HG03097 (cell line): ENCODE measurements around the gene SZRD1.

Experiments
- ATAC-seq: cut with Tn5 transposase; IDR thresholded peaks from one replicate; pipeline ENCODE4 v1.9.1; 2021; ENCODE audit not compliant: unreplicated experiment, low FRiP score

Gene SZRD1

DNA sequence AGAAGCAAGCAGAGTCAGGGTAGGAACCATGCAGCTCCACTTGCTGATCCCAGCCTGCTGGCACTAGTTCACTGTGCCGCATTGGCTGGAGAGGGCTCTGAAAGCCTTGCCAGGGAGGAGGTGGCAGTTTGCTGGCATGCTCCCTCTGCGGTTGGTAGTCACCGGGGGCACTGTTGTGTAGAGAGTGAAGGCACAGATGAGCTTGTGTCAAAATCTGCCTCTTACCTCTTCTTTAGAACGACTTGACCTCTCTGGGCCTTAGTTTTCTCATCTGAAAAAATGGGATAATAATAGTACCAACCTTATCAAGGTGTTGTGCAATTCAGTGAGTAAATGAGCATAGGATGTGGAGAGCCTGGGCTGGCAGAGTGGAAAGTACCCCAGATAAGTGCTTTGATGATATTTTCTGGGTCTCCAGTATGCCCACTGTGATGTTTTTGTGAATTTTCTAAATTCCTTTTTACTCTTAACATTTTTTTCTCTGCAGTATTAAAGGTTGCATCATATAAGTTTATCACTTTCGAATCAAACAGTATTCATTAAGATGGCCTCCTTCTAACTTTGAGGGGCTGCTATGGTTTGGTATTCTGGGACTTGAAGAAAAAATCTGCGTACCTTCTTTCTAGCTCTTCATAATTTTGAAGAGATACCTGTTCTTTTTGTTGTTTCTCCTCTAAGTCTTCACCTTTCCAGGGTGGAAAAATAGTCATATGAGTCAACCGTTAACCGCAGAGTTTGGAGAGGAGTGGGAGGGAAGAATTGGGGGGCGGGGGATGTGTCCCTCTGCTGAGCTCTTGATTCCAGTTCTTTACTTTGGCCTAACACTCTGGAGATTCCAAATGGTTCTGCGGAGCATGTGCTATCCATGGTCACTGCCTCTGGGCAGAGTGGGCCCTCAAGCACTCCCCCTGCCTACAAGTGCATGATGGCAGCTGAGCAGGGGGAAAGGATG, 26.8 kb downstream of the SZRD1 start:
- no peak for ATAC-seq

DNA sequence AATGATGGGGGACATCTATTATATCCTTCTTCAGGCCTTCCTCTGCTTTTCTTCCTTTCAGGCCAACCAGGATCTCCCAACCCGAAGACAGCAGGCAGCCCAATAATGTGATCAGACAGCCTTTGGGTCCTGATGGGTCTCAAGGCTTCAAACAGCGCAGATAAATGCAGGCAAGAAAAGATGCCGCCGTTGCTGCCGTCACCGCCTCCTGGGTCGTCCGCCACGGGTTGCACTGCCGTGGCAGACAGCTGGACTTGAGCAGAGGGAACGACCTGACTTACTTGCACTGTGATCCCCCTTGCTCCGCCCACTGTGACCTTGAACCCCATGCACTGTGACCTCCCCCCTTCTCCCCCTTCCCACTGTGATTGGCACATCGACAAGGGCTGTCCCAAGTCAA, 27.9 kb downstream of the SZRD1 start:
- no peak for ATAC-seq

DNA sequence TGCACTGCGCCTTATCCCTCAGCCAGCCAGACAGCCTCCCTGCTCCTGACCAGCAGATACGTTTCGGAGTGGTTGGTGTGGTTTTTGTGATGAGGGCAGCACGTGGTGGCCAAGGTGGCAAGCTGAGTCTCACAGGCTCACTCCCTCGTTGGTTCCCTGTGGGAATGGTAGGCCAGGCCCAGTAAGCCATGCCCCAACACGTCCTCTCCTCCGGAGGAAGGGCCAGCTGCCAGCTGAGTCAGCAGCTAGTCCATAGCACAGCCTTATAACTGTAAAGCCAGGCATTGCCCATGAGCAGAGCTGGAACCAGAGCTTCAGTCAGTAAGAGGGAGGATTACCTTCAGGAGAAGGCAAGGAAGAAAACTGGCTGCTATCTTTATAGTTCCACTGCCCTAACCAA, 29.5 kb downstream of the SZRD1 start:
- ATAC-seq, result no peak

DNA sequence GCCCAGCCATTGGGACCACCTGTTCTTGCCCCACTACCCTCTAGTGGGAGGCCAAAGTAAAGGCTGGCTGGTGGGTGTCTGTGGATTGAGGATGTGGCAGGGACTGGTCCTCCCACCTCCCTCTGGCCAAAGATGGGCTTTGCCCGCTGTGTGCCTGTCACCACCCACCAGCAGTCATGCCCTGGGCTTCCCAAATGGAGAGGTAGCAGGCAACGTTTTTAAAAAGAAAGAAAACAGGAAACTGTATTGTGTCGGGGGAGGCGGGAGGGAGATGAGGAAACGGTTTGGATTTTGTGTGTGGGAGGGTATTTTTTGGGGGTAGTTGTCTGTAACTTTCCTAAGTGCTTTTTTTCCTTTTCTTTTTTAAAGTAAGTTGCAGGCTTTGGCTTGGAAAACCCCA, 30.1 kb downstream of the SZRD1 start:
- no peak for ATAC-seq

DNA sequence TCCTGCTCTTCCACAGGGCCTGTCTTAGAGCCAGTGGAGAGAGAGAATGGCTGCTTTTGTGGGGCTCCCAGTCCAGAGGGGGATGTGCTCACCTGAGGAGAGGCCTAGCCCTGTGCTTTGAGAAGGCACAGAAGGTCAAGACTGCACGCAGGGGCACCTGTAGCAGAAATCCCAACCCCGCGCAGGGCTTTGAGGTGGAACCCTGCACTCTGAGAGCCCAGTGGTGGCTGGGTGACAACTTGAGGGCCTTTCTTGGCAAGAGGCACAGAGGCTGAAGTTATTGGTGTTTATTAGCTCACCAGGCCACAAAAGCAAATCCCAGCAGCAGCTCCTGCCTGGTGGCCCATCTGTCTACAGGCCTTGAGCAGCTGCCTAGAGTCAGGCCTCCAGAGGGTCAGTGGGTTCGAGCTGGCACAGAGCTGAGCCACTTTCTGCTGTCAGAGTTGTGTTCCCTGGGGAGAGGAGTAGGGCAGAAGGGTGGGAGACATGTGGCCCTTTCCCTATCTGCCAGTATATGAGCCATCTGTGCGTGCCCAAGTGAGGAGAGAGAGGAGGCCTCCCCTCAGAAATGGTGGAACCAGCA, 31.4 kb downstream of the SZRD1 start:
- no peak for ATAC-seq

DNA sequence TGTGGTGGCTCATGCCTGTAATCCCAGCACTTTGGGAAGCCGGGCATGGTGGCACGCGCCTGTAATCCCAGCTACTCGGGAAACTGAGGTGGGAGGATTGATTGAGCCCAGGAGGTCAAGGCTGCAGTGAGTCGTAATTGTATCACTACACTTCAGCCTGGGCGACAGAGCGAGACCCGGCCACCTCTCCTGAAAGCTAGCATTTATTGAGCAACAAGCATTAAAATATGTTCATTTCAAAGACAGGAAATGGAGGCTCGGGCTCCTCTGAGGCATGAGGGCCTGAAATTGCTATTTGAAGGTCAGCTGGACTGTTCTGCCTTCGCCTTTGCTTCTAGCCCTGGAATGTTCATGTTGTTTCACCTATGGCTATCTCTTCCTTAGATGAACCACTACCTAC, 35.7 kb downstream of the SZRD1 start:
- no peak for ATAC-seq

DNA sequence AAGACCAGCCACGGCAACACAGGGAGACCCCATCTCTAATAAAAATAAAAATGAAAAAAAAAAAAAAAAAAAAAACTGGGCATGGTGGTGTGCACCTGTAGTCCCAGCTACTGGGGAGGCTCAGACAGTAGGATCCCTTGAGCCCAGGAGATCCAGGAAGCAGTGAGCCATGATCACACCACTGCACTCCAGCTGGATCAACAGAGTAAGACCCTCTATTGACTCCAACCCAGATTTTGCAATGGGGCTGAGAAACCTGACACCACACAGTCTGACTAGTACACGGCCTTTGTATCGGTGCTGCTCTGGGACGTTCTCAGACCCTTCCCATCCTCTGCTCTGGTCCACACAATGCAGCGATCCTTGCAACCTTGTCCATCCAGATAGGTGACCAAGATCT, 38.4 kb downstream of the SZRD1 start:
- no peak for ATAC-seq

DNA sequence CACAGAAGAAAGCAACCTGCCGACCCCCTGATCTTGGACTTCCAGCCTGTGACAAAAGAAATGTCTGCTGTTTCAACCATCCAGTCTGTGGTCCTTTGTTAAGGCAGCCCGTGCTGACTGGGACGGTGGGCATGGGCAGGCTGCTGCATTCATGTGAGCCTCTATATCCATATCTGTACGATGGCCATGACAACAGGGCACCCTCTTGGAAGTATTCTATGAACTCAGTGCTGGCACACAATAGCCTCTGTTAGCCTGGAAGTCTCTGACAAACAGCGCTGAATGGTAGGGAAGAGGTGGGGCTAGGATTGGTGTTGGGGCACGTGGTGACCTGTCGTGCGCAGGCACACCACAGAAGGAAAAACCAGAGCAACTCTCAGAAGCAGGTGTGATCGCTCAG, 39.8 kb downstream of the SZRD1 start:
- ATAC-seq, result no peak

DNA sequence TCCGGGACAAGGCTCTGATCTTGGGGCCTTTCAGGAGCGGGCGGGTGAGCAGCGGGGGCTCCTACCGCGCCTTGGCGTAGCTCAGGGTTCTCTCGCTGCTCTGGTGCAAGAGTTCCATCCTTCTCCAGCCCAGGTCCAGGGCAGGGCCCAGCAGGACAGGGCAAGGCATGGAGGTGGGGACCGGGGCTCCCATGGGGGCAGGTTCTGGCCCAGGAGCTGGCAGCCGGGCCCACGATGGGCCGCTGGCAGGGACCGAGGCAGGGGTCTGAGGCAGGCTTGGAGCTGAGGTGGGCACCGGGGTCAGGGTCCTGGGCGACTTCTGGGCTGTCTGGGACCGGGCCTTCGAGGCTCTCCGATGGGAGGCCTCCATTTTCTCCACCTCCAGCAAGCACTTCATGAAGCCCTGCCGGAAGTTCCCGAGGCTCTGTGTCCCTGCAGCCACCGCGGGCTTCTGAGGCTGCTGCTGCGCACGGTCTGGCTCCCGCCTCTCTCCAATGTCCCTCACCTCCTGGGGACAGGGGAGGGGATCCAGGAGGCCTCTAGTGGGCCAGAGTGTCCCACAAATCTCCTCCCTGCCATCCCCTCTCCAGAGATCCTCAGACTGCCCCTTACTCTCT, 42.6 kb downstream of the SZRD1 start:
- no peak for ATAC-seq

DNA sequence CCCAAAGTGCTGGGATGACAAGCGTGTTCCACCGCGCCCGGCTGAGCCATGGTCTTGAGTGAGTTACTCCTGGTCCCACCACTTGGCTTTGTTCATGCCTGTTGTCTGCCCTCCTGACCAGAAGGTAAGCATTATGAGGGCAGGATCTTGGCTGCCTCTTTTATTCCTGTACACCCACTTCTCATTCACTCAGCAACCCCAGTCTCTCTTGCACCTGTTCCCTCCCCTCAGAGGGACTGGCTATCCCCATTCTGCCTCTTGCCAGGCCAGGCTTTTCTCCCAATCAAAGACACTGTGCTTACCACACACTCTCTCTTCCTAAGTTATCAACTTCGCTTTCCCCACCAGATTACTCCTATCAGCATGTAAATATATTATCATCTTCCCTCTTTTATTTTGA, 43.8 kb downstream of the SZRD1 start:
- no peak for ATAC-seq

DNA sequence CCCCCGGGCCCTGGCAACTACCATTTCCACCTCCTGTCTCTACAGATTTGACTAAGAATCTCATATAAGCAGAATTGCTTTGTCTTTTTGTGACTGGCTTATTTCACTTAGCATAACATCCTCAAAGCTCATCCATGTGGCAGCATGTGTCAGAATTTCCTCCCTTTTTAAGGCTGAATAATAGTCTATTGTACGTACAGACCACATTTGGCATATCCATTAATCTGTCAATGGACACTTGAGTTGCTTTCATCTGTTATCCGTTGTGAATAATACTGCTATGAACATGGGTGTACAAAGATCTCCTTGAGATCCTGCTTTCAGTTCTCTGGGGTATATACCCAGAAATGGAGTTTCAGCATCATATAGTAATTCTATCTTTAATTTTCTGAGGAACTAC, 46.1 kb downstream of the SZRD1 start:
- ATAC-seq, result no peak

DNA sequence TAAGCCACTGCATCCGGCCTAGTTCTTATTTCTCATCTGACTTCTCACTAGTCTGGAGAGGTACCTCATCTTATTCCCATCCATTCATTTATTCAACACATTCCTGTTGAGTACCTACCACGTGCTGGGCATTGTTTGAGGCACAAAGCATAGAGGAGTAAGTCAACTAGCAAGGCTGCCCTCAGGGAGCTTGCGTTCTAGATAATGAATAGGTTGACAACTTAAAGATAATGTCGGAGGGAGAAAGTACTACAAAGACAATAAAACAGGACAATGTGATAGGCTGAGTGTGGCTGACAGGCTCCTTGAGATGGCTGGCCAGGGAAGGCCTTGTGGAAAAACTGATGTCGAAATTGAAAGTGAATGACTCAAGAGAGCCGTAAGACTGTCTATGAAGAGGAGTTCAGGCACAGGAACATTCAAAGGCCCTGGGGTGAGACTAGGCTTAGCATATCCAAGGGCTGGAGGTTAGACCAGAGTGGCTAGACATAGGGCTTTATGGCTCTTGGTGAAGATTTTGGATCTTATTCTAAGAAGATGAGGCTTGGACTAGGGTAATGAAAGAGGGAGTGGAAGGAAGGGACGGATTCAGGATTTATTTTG, 51.9 kb downstream of the SZRD1 start:
- no peak for ATAC-seq

DNA sequence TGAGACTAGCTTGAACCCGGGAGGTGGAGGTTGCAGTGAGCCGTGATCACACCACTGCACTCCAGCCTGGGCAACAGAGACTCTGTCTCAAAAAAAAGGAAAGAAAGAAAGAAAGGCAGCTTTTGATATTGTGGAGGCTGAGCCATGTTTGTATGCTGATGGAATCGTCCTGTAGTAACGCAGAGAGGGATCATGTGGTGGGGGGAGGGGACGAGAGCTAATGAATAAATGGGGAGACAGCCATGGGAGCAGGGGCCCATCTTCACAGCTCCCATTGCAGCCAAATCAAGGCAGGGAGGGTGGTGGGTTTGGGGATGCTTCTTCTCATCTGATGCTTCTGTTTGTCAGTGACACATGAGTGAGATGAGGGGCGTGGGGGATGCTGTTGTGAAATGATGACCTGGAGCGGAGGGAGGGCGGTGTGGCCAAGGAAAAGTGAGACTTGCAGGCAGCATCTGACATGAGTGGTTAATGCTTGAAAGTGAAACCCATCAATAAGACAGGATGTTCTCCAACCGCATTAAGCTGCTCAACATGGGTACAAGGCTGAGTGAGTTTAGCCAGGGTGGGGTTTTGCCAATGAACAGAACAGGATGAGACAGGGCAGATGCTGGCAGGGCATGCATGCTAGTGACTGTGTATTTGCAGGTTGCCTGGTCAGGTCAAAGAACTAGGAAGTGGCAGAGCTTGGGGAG, 53.5 kb downstream of the SZRD1 start:
- ATAC-seq, result peak; percentile 71

DNA sequence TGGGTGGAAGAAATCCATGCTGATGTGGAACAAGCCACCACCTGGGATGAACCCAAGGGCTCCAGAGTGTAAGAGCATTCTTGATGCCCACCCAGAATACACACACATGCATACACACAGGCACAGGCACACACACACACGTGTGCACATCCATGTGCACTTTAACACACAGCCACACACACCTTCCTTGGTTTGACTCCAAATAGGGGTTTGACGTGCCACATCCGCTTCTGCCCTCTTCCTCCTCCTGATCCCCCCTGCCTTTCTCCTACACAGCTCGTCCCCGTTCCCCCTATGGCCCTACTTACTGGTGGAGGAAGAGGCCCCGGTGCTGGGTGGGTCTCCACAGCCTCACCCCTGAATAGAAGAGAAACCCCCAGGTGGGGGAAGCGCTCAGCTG, 54.2 kb downstream of the SZRD1 start:
- ATAC-seq, result no peak

DNA sequence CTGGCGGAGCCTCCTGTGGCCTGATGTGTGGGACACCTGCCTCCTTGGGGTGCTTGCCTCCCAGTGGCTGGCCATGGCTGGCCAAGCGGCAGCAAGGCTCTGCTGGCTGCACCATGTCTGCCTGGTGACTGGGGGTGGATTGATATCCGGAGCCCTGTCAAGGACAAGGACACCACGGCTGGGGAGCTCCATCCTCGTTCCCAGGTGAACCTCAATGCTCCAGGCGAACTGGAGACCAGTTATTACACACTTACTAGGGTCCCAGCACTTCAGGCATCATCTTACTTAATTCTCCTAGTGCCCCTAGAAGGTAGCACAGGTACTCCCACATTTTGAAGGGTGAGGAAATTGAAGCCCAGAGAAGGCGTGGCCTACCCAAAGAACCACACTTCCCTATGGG, 55.0 kb downstream of the SZRD1 start:
- no peak for ATAC-seq

DNA sequence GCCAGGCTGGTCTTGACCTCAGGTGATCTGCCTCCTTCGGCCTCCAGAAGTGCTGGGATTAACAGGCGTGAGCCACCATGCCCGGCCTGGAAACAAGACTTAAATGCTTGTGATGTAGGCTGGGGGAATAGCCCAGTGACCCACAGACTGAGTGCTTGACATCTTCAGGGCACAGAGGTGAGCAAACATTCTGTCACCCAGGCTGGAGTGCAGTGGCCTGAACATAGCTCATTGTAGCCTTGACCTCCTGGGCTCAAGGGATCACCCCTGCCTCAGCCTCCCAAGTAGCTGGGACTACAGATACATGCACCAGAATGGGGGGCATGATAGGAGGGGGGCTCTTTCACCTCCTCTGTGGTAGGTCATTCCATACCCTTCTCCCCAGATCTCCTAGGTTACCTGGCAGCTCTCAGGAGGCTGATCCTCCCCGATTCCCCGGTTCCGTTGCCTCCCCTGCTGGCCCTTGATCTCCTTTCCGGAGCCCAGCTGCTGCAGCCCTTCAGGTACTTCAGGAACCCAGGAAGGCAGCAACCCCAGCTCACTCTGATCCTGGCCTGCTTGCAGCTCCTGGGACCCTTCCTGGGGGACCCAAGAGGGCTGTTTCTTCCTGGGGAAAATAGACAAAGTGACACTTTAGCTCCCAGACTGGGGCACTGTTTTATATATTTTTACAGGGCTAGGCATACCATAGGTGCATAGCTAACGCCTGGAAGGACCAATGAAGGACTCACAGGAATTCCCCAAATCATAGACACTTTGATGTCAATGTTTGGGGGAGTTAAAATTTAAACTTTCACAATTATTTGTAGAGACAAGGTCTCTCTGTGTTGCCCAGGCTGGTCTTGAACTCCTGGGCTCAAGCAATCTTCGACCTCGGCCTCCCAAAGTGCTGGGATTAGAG, 58.3 kb downstream of the SZRD1 start:
- ATAC-seq, result no peak

DNA sequence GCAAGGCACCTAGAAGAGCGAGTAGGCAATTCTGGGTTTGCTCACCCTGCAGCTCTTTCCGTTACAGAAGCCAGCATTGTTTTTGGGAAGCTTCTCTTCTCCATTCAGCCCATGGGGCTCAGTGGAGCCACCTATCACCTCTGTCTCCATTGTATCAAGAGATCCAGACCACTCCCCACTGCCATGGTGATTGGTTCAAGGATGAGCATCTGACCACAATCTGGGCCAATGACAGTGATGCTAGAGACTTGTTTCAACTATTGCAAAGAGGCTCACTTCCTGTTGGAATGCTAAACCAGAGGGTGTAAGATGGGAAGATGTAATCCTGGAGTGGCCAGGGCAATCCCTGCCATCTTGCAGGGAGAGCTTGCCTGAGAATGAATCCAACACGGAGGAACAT, 63.6 kb downstream of the SZRD1 start:
- no peak for ATAC-seq

DNA sequence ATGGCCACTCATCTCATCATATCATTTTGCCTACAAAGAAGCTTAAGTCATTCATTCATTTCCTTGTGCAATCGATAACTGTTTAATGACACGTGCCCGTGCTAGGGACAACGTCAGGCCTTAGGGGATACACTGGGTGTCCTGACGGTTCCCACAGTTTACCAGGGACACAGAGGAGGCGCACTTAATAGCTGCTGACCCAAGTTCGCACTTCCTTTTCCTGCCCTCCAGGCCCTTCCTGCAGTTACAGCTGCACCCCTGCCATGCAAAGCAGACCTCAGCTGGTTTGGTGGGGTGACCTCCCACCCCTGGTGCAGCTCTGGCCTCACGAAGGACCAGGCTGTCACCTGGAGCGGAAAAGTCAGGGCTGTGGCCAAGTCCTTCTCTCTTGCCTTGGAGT, 66.0 kb downstream of the SZRD1 start:
- ATAC-seq, result no peak

DNA sequence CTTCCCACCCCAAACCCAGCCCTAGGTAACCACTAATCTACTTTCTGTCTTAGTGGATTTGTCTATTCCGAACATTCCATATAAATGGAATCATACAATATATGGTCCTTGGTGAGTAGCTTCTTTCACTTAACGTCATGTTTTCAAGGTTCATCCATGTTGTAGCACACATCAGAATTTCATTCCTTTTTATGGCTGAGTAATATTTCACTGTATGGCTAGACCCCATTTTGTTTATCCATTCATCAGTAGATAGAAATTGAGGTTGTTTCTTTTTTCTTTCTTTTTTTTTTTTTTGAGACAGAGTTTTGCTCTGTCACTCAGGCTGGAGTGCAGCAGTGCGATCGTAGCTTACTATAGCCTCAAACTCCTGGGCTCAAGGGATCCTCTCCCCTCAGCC, 67.0 kb downstream of the SZRD1 start:
- no peak for ATAC-seq

DNA sequence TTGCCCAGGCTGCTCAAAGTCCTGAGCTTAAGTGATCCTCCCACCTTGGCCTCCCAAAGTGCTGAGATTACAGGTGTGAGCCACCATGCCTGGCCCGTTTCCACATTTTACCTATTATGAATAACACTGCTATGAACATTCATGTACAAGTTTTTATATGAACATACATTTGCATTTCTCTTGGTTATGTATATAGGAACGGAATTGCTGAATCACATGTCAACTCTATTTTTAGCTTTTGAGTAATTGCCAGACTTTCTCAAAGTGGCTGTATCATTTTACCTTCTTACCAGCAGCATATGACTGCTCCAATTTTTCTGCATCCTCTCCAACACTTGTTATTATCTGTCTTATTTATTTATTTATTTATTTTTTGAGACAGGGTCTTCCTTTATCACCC, 67.5 kb downstream of the SZRD1 start:
- ATAC-seq, result no peak
